Spleen (tissue), 11 donors: ENCODE results near the gene TMEM270. TPM values are rescaled to one million over a fixed set of nuclear protein-coding genes. Genes with fewer than 3 reads are reported as not detected.
"Not testable (repeated sequence)": the region's sequence is repeated elsewhere in the genome, so short reads cannot be mapped to it uniquely, and the experiment has no call there.

Experiments used
- DNase-seq: peaks from one replicate; pipeline ENCODE4 v3.0.0-alpha.2; 2020
- H3K27ac ChIP-seq, 8 donors: fragments of 200-600 bp; sonication (generic) in 7 of 8; 1 replicate in 4 of 8; 2 replicates in 4 of 8; pipeline versions ENCODE4 v1.5.0 to v1.8.0; 2016 to 2021; ENCODE audit warnings: inconsistent platforms in 4 of 8, mild to moderate bottlenecking in 4 of 8, moderate library complexity in 1 of 8
- H3K27me3 ChIP-seq, 7 donors: fragments of 200-600 bp; sonication (generic) in 6 of 7; replicated peaks in 1 of 7; 1 replicate in 4 of 7; 2 replicates in 3 of 7; pipeline versions ENCODE4 v1.5.0 to v1.8.0; 2016 to 2021; ENCODE audit warnings: inconsistent platforms in 3 of 7, mild to moderate bottlenecking in 1 of 7
- H3K36me3 ChIP-seq, 6 donors: fragments of 200-600 bp; sonication (generic) in 5 of 6; 1 replicate in 4 of 6; 2 replicates in 2 of 6; pipeline versions ENCODE4 v1.5.0 to v1.8.0; 2016 to 2021; ENCODE audit warnings: inconsistent platforms in 2 of 6
- H3K4me1 ChIP-seq, 6 donors: fragments of 200-600 bp; sonication (generic) in 5 of 6; 1 replicate in 3 of 6; 2 replicates in 3 of 6; pipeline versions ENCODE4 v1.5.0 to v1.8.0; 2016 to 2021; ENCODE audit warnings: inconsistent platforms in 3 of 6
- H3K4me3 ChIP-seq, 8 donors: fragments of 200-600 bp; sonication (generic) in 7 of 8; 1 replicate in 4 of 8; 2 replicates in 4 of 8; pipeline versions ENCODE4 v1.5.0 to v1.8.0; 2016 to 2021; ENCODE audit warnings: inconsistent platforms in 4 of 8, mild to moderate bottlenecking in 4 of 8, moderate library complexity in 2 of 8
- H3K9me3 ChIP-seq, 8 donors: fragments of 200-600 bp; sonication (generic) in 7 of 8; 1 replicate in 4 of 8; 2 replicates in 4 of 8; pipeline versions ENCODE4 v1.5.0 to v1.8.0; 2016 to 2021; ENCODE audit warnings: inconsistent platforms in 4 of 8
- CTCF ChIP-seq, 11 experiments: fragments of 200-600 bp in 7 of 11; fragments of 450-650 bp in 4 of 11; sonication (generic) in 4 of 11; IDR thresholded peaks in 8 of 11; conservative IDR thresholded peaks in 3 of 11; 1 replicate in 7 of 11; 2 replicates in 4 of 11; pipeline versions ENCODE4 v1.4.0 to v1.8.0; 2016 to 2021; ENCODE audit warnings: antibody characterized with exemption in 11 of 11, inconsistent platforms in 4 of 11, mild to moderate bottlenecking in 1 of 11
- POLR2A ChIP-seq, 3 donors: fragments of 450-650 bp; IDR thresholded peaks; one replicate each; pipeline ENCODE4 v1.5.1; 2017; ENCODE audit warnings: antibody characterized with exemption in 3 of 3, mild to moderate bottlenecking in 1 of 3
- POLR2AphosphoS5 ChIP-seq, 3 donors: sonication (generic); formaldehyde crosslinking; IDR thresholded peaks; one replicate each; pipeline ENCODE4 v1.5.1; 2017; ENCODE audit warnings: antibody characterized with exemption in 3 of 3
- WGBS, 5 donors: extraction: QIAGEN DNeasy Blood & Tissue Kit in 3 of 5; methylation state at CpG; one replicate each; pipeline versions ENCODE4 v1.1.5 to v1.1.7; 2013 to 2018; 5-methylcytosine and 5-hydroxymethylcytosine counted together
- intact Hi-C: fragments of 100-400 bp; cut with DNase I; formaldehyde crosslinking; loops from one replicate; pipeline ENCODE4 v1.15.0; 2023; ENCODE audit warnings: low total_unique reads
- polyA plus RNA-seq, 3 donors: library from polyadenylated mRNA; stranded (reverse); fragments of 200-250 nt; gene quantifications; one replicate each; pipeline ENCODE4 v1.2.1, GENCODE V29; 2013
- total RNA-seq, 7 donors: library from RNA; depleted of rRNA in 3 of 7; stranded (reverse); fragments of >200 nt in 3 of 7; fragmentation: NEBNext Ultra II Directional in 4 of 7; extraction: Animal tissue kit (Norgen Biotek cat#: 25700) in 4 of 7; gene quantifications; one replicate each; pipeline versions ENCODE4 v1.1.0 to v1.2.1, GENCODE V29; 2016 to 2021
- donor health status: healthy with polysubstance abuse.
- donor health status: DM: no; HTN: no; CAD: no; lungs with moderate emphysema.
- donor health status: DM: no; HTN: no; CAD: no.
- donor health status: Bipolar disorder and iron deficiency.
- donor health status: healthy.
- donor health status: DM: no; HTN: no; CAD: no.
- donor health status: DM: yes; HTN: yes; CAD: no.

Gene TMEM270
- total and polyA plus RNA-seq, 10 donors: not detected

GRCh38 chr7:73817121-73817520 is 43.8 kb upstream of the TMEM270 start:
- peak; percentile 30 for DNase-seq
- Histone ChIP-seq H3K36me3 (no peaks in the 10 kb centered on the region), H3K9me3 (peaks cover 0 to 19% (median 16%) of the 10 kb centered on the region in 8 donors), H3K4me3 (no peak overlapping the region), H3K27me3 (peaks cover 0 to 8% (median 0%) of the 10 kb centered on the region in 7 donors), H3K27ac (no peak overlapping the region), H3K4me1 (no peaks in the 10 kb centered on the region)
- intact Hi-C loops: no loop called here
- 85 to 96% (median 91%) methylated on average over 6 of the region's 6 CpGs for WGBS, 5 donors
- TF ChIP-seq POLR2A (IDR thresholded peaks at IDR 0.05): no peak
- TF ChIP-seq CTCF (IDR thresholded peaks at IDR 0.05 in 8 of 11, conservative IDR thresholded peaks at IDR 0.05 in 3 of 11): no peak
- TF ChIP-seq POLR2AphosphoS5 (IDR thresholded peaks at IDR 0.05): no peak

- H3K27ac ChIP-seq: no peak overlapping the region
- DNase-seq: peak; percentile 29
- no peaks in the 10 kb centered on the region for H3K4me1 ChIP-seq
- no peak for TF ChIP-seq CTCF (IDR thresholded peaks at IDR 0.05 in 8 of 11, conservative IDR thresholded peaks at IDR 0.05 in 3 of 11)
- no peaks in the 10 kb centered on the region for H3K27me3 ChIP-seq
- H3K9me3 ChIP-seq: no peaks in the 10 kb centered on the region
- H3K4me3 ChIP-seq: no peak overlapping the region
- intact Hi-C loops: no loop called here
- H3K36me3 ChIP-seq: no peaks in the 10 kb centered on the region
- WGBS, 5 donors: 87 to 92% (median 89%) methylated on average over 7 of the region's 7 CpGs
Observed at GRCh38 chr7:73820013-73820412, 40.9 kb upstream of the TMEM270 start.

GRCh38 chr7:73821597-73822285 is 39.2 kb upstream of the TMEM270 start:
- H3K4me3 ChIP-seq, H3K36me3 ChIP-seq, H3K27me3 ChIP-seq, H3K27ac ChIP-seq, H3K9me3 ChIP-seq, intact Hi-C loops: not testable (repeated sequence)
- DNase-seq: peak; percentile 11
- 79 to 92% (median 88%) methylated on average over 12 to 14 of the region's 14 CpGs for WGBS, 5 donors
- peaks cover 0 to 13% (median 7%) of the 10 kb centered on the region in 6 donors for H3K4me1 ChIP-seq

- Histone ChIP-seq H3K27ac (no peak overlapping the region), H3K9me3 (no peaks in the 10 kb centered on the region), H3K4me1 (peaks cover 6 to 21% (median 15%) of the 10 kb centered on the region in 6 donors), H3K4me3 (no peak overlapping the region), H3K36me3 (no peaks in the 10 kb centered on the region), H3K27me3 (no peaks in the 10 kb centered on the region)
- TF ChIP-seq POLR2AphosphoS5 (IDR thresholded peaks at IDR 0.05): no peak
- TF ChIP-seq CTCF (IDR thresholded peaks at IDR 0.05 in 8 of 11, conservative IDR thresholded peaks at IDR 0.05 in 3 of 11): no peak
- TF ChIP-seq POLR2A (IDR thresholded peaks at IDR 0.05): no peak
- intact Hi-C loops: no loop called here
- WGBS, 5 donors: 75 to 83% (median 79%) methylated on average over 11 to 15 of the region's 15 CpGs
- peak; percentile 56 for DNase-seq
Observed at GRCh38 chr7:73822319-73823173, 38.4 kb upstream of the TMEM270 start.
